ENCODE results near the gene CDKL1.
A peak's percentile ranks its signal among the peaks of the same experiment; 100 is the strongest.
"Not testable (repeated sequence)": the region's sequence is repeated elsewhere in the genome, so short reads cannot be mapped to it uniquely, and the experiment has no call there.

Gene CDKL1

DNA sequence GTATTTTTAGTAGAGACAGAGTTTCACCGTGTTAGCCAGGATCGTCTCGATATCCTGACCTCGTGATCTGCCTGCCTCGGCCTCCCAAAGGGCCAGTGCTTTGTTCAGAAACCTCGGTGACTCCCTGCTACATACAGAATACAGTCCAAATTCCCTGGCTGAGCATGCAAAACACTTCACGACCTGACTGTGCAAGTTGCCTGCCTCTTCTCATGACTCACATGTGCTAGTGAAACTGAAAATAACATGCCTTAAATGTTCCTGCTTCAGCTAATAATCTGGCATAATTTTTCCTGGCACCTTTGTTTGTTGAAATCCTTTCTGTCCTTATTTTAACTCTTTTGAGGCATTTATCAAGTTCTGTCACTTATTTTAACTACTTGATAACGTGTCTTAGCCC, 76.4 kb downstream of the CDKL1 start:
- no peak for DNase-seq

DNA sequence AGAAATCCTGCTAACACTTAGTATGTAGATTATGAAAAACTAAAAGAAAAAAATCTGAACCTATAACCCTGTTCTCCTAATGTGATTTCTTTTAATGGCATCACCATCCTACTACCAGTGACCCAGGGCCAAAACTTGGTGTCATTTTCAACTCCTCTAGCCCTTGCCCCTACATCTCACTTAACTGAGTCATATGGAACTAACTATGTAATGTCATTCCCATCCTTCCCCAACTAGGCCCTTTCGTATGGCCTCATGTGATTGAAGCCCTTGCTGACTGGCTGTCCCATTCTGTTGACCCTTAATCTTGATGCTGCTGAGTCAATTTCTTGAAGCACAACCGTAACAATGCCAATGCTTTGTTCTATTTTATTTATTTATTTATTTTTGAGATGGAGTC, 77.0 kb downstream of the CDKL1 start:
- DNase-seq = no peak

DNA sequence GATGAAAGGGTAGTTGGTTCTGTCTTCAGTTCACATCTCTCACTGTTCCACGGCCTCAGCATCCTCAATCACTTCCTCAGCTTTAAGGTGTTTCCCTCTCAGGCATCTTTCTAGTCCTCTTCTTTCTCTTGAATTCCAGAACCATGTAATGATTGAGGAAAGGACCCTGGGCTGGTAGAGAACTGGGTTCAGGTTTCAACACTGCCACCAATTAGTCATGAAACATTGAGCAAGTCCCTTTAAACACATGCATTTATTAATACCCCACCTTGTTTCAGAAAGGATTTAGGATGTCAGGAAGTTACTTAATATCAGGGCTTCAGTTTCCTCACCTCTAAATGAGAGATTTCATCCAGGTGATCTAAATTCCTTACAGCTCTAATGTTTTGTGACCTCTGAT, 77.4 kb downstream of the CDKL1 start:
- no peak for DNase-seq

DNA sequence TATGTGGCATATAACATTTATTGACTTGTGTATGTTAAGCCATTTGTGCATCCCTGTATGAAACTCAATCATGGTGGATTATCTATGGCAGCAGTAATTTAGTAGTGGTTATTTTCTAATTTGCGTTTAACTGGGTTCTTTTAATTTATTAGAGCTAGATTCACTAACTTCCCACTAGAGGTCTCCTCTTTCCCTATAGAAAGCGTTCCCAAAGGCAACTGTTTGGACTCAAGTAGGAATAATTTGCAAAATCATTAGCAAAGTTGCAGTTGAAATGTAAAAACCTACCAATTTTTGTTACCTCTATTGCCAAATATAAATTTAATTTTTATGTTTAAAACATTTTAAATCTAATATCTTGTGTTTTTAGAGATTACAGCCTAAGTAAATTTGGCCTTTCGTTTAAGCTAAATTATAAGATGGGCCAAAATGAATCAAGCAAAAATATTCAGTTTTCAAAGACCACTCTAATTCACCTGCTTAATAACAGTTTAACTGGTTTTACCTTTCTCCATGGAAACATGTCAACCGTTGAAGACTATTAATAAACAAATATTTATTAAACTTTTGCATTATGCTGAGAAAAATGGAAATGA, 78.6 kb downstream of the CDKL1 start:
- peak; percentile 36 for DNase-seq

DNA sequence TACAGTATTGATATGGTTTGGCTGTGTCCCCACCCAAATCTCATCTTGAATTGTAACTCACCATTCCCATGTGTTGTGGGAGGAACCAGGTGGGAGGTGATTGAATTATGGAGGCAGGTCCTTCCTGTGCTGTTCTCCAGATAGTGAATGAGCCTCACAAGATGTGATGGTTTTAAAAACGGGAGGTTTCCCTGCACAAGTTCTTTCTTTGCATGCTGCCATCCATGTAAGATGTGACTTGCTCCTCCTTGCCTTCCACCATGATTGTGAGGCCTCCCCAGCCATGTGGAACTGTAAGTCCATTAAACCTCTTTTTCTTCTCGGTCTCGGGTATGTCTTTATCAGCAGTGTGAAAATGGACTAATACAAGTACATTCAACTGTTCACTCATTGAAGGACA, 82.6 kb downstream of the CDKL1 start:
- not testable (repeated sequence) for DNase-seq

DNA sequence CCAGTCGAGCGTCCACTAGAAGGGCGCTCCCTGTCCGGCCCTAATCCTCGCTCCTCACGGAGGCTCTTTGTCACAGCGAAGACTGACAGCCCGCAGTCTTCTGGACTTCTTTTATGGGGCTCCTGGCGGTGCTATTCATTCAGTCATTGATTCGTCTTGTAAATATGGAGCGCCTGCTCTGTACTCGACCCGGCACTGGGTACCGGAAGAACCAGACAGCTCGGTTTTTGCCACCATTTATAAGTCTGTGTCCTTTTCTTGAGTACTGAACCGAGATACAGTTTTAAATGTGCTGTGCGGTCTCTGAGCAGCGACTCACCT, 84.0 kb downstream of the CDKL1 start:
- peak; percentile 73 for DNase-seq

DNA sequence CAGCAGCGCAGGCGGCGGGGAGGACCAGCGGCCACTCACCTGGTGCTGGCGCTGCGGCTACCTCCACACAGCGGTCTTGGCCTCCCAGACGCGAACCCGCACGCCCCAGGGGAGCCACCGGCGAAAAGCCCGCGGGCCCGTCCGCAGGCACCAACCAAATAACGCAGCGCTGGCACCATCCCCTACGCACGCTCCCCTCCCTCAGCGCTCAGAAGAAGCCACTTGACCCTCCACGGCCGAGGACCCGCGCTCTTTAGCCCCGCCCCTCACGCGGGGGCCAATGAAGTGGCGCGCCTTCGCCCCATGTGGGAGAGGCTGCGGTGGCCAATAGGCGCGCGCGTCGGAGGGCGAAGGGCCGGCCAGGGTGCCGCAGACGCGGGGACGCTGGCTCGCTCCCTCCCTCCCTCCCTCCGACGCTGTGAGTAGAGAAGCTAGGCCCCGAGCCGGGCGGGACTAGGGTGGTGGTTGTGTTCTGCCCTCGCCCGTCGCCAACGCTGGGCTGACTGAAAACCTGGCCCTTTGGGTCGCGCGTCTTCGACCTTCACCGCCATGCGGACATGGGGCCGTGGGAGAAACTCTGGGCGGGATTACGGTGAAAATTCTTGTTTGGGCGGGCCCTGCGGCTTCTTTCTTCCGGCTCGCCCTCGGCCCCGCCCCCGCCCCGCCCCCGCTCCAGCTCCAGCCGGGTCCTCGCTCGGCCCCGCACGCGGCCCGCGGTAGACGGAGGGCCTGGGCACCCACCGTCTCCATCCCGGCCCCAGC, 84.5 kb downstream of the CDKL1 start, which contains the start of the genes DMAC2L and L2HGDH:
Gene DMAC2L, plus strand, starts transcription at position 353 of the 762 bp plus-strand sequence. CDS start 9,164 bp downstream, outside the sequence.
Gene L2HGDH, minus strand, starts transcription at position 258 of the 762 bp plus-strand sequence. Its CDS starts 79 bp downstream, at position 179.
- DNase-seq = peak; percentile 90

DNA sequence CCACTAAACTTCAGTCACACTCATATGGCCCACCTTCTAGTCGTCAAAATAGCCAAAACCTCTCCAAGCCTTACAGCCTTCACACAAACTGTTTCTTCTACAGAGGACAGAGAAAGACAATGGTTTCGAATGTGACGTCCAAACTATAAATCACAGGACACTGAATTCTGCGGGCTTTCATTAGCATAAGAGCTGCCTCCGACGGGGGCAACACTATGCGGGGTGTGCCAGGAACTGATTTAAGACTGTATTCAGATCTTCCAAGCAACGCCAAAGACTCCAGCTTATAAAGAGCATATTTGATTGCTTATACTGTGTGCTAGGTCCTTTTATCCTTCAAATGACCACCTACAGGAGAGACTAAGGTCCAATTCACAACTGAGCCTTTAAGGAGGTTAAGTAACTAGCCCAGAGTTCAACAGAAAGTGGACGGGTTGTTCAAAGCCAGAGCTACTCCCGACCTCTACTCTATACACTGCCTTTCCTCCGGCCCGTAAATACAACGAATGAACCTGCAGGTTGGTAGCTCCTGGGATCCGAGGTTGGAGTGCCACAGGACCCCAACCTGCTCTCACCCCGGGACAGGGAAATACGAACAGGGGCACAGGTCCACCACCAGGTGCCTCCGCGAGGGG, 85.2 kb downstream of the CDKL1 start:
- no peak for DNase-seq

DNA sequence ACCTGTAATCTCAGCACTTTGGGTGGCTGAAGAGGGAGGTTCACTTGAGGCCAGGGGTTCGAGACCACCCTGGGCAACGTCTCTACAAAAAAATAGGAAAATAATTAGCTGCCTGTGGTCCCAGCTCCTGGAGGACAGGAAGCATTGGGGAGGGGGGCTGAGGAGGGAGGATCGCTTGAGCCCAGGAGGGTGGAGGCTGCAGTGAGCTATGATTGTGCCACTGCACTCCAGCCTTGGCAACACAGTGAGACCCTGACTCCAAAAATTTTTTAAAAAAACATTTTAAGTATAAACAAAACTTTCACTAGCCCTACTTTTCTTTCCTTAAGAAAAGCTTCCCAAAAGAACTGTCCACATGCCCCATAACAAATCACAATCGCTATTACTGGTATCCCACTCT, 86.2 kb downstream of the CDKL1 start:
- DNase-seq = no peak

DNA sequence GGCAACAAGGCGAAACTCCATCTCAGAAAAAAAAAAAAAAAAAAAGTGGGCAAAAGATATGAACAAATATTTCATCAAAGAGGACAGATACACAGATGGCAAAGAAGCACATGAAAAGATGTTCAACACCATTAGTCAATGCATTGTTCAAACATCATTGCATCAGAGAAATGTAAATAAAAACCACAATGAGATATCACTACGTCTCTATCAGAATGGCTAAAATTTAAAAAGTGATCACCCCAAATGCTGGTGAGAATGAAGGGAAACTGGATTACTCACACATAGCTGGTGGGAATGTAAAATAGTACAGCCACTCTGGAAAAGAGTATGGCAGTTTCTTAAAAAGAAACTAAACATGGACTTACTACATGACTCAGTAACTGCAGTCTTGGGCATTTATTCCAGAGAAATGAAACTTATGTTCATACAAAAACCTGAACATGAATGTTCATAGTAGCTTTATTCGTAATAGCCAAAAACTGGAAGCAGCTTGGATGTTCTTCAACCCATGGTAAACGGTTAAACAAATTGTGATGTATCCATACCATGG, 88.2 kb downstream of the CDKL1 start:
- DNase-seq = no peak

DNA sequence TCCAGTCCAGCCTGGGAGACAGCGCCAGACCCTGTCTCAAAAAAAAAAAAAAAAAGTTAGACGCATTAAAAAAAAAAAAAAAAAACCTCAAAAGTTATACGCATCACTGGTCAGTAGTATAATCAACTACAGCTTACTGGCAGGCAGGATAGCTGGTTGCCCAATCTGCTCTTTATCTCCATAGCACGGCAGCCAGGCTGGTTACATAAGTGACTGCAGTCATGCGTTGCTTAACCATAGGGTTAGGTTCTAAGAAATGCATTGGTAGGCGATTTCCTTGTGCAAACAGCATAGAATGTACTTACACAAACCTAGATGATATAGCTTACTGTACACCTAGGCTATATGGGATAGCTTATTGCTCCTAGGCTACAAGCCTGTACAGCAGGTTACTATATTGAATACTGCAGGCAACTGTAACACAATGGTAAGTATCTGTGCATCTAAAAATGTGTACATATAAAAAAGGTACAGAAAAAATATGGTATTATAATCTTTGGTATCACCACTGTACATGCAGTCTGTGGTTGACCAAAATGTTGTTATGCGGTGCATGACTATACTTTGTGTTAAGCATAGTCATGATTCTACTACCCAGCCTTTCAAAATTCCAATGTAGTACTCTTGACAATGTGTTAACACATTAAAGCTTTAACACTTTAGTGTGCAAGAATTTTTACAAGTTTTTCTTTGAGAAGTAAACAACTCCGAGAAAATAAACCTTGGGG, 92.8 kb downstream of the CDKL1 start:
- no peak for DNase-seq

DNA sequence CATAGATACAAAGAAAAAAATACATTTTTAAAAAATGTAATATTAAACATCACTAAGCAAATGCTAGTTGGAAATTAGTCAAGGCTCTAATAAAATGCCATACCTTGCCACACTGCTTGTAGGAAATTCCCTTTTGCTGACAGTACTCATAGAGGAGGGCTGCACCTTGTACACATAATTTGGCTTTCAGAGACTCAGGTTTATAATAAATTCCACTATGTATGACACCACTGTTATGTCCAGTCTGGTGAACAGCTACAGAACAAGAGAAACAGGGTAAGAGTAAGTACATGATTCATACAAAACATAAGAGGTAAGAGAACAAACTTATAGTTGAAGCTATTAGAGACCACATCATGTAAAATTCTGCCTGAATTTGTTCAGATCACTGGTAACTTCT, 94.8 kb downstream of the CDKL1 start:
- DNase-seq = no peak

DNA sequence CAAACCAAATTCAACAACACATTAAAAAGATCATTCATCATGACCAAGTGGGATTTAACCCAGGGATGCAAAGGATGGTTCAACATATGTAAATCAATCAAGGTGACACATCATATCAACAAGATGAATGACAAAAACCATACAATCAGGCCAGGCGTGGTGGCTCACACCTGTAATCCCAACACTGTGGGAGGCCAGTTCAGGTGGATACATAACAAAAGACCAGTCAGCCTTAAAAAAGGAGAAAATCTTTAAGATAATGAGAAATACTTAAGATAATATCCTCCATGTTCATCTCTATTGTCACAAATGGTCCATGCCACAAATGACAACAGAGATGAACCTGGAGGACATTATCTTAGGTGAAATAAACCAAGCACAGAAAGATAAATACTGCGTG, 97.1 kb downstream of the CDKL1 start:
- no peak for DNase-seq

DNA sequence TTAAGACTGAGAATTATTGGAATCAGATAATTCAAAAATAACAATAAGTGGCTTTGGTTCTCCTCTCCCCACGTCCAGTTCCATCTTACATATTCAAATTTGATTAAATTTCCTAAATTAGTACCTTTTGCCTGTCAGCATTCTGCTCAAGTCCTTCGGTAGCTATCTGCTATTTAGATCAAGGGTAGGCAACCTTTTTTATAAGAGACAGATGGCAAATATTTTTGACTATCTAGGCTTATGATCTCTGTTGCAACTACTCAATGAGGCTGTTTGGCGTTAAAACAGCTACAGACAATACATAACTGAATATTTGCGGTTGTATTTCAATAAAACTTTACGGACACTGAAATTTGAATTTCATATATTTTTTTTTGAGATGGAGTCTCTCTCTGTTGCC, 106.4 kb downstream of the CDKL1 start:
- no peak for DNase-seq

DNA sequence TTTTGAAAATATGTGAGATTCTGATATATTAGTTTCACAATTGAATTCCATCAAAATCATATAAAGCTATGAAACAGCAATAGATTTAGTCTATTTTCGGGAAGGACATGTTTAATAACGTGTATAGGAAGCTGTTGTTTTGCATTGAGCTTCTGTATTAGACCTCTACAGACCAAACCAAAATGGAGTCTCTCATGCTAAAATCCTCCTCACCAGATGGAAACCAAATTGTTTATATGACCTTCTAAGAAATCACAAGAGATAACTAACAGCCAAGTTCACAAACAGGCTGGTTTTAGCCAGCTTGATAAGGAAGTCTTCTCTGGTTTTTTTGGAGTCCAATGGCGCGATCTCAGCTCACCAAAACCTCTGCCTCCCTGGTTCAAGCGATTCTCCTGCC, 108.5 kb downstream of the CDKL1 start:
- no peak for DNase-seq

DNA sequence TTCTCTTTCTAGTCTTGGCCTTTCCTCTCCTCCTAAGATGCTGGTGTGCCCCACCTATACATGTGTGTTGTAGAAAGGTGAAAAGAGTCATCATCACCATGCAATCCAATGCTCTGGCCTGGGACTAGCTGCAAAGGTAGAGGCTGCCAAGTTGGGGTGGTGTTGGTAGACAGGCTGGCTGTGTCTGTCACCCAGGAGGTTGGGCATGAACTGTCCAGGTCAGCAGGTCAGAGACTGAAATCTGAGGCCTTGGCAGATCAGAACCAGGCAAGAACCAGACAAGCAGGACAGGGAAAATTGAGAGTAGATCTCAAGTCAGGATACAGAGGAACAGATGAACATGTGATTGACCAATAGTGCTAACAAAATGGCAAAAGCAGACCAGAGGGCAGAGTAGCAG, 110.8 kb downstream of the CDKL1 start:
- DNase-seq = no peak
